Chondrocyte (in vitro differentiated cells): ENCODE results near the gene TRPV4. TPM values are rescaled to one million over a fixed set of nuclear protein-coding genes. Genes with fewer than 3 reads are reported as not detected.

ENCODE experiments used
- DNase-seq: peaks from one replicate; pipeline ENCODE4 v3.0.0; 2021; ENCODE audit warnings: mixed read lengths, low spot score
- H3K27ac Mint-ChIP-seq: one replicate; pipeline ENCODE4 v1.8.0; 2021; ENCODE audit warnings: mild to moderate bottlenecking, moderate library complexity, mixed read lengths; ENCODE audit not compliant: unreplicated experiment
- H3K27me3 Mint-ChIP-seq: 2 replicates; pipeline ENCODE4 v1.8.0; 2021; ENCODE audit warnings: low read depth, mixed read lengths
- H3K36me3 Mint-ChIP-seq: 2 replicates; pipeline ENCODE4 v1.8.0; 2021; ENCODE audit warnings: low read depth, mixed read lengths
- H3K4me1 Mint-ChIP-seq: 2 replicates; pipeline ENCODE4 v1.8.0; 2021; ENCODE audit warnings: low read depth, mild to moderate bottlenecking, mixed read lengths
- H3K4me3 Mint-ChIP-seq: one replicate; pipeline ENCODE4 v1.8.0; 2021; ENCODE audit warnings: mild to moderate bottlenecking, moderate library complexity, mixed read lengths; ENCODE audit not compliant: unreplicated experiment
- H3K9me3 Mint-ChIP-seq: 2 replicates; pipeline ENCODE4 v1.8.0; 2021; ENCODE audit warnings: low read depth, mixed read lengths
- CTCF ChIP-seq: fragments of 200-600 bp; sonication (generic); IDR thresholded peaks from 2 replicates; pipeline ENCODE4 v1.5.0; 2021; ENCODE audit warnings: antibody characterized with exemption, mild to moderate bottlenecking, moderate library complexity
- total RNA-seq: library from RNA; stranded (reverse); gene quantifications from 3 replicates; pipeline ENCODE4 v1.2.1, GENCODE V29; 2021

TRPV4 gene
- total RNA-seq, 1 donor from 2014 or later: 2.2 TPM

- Mint-ChIP-seq H3K9me3 (no peaks in the 10 kb centered on the region), H3K27me3 (no peaks in the 10 kb centered on the region), H3K27ac (no peak overlapping the region), H3K4me3 (no peak overlapping the region), H3K36me3 (no peaks in the 10 kb centered on the region), H3K4me1 (peaks cover 18% of the 10 kb centered on the region)
- no peak for DNase-seq
- TF ChIP-seq CTCF: no peak
Observed at GRCh38 chr12:109821968-109822367, 11.2 kb downstream of the TRPV4 start.

DNA sequence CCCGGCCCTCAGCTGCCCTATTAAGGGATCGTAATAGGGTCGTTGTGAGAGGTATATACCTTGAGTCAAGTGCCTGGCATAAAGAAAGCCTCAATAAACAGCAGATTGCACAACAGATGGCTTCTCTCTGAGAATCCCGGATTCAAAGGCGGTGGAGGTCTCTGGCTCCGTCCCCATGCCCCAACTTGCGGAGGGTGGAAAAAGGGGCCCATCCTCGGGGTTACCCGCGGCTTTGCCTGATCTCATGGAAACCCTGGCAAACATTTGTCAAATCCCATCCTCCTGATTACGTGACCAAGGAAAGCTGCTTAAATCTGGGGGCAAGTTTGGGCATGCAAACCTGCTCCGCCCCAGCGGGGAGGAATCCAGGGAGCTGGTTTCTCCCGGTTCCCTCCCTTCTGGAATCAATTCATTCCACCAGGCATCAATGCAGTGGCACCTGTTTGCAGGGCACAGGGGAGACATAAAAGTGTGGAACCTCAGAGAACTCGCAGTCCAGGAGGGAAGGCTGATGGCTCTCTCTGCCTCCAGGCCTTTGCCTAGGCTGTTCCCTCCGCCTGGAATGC, 12.3 kb downstream of the TRPV4 start:
- DNase-seq: no peak
- H3K27me3 Mint-ChIP-seq: no peaks in the 10 kb centered on the region
- no peaks in the 10 kb centered on the region for H3K36me3 Mint-ChIP-seq
- no peaks in the 10 kb centered on the region for H3K9me3 Mint-ChIP-seq
- no peak overlapping the region for H3K27ac Mint-ChIP-seq
- H3K4me1 Mint-ChIP-seq: peaks cover 18% of the 10 kb centered on the region
- no peak for TF ChIP-seq CTCF
- H3K4me3 Mint-ChIP-seq: no peak overlapping the region

DNA sequence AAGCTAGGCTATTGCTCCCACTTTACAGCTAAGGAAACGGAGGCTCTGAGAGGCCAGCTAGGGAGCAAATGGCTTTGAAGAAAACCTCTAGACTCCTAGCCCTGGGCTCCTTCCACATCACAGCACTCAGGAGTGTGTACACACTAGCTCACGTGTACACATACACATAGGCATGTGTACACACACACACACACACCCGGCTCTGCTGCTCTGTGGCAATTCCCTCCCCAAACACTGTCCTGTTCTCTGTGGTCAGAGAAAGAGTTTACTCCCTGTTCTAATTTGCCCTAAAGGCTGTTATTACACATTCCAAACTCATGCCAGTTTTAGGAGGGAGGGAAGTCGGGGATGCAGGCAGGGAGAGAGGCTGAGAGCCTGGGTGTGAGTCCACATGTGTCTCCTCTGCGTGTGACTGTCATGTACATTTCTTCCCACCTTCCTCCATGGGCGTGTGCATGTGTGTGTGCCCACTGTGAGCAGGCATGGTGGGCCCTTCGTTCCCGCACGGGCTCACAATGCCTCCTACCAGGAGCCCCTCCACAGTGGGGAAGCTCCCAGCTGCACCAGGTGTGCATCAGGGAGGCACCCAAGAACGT, 14.2 kb downstream of the TRPV4 start:
- Mint-ChIP-seq H3K9me3 (no peaks in the 10 kb centered on the region), H3K27ac (peak overlapping the region; percentile 78), H3K36me3 (peaks cover 2% of the 10 kb centered on the region), H3K27me3 (no peaks in the 10 kb centered on the region), H3K4me3 (no peak overlapping the region), H3K4me1 (peaks cover 18% of the 10 kb centered on the region)
- TF ChIP-seq CTCF: no peak
- no peak for DNase-seq

GRCh38 chr12:109818253-109818652, 14.9 kb downstream of the TRPV4 start:
- Mint-ChIP-seq H3K9me3 (no peaks in the 10 kb centered on the region), H3K27ac (no peak overlapping the region), H3K4me1 (peaks cover 18% of the 10 kb centered on the region), H3K4me3 (no peak overlapping the region), H3K27me3 (no peaks in the 10 kb centered on the region), H3K36me3 (peaks cover 2% of the 10 kb centered on the region)
- no peak for DNase-seq
- no peak for TF ChIP-seq CTCF

- no peak for TF ChIP-seq CTCF
- Mint-ChIP-seq H3K27ac (no peak overlapping the region), H3K4me3 (no peak overlapping the region), H3K36me3 (peaks cover 2% of the 10 kb centered on the region), H3K4me1 (peaks cover 14% of the 10 kb centered on the region), H3K9me3 (no peaks in the 10 kb centered on the region), H3K27me3 (no peaks in the 10 kb centered on the region)
- DNase-seq: no peak
Observed at GRCh38 chr12:109817627-109818231, 15.5 kb downstream of the TRPV4 start.
